NK-92 (cell line): ENCODE data around the gene ZNF236.
"Not testable (repeated sequence)": the region's sequence is repeated elsewhere in the genome, so short reads cannot be mapped to it uniquely, and the experiment has no call there.

Experiments used
- DNase-seq: peaks from one replicate; lab custom pipeline; 2025; ENCODE audit not compliant: unreplicated experiment; lab: John Stamatoyannopoulos, UW

Gene ZNF236

DNA sequence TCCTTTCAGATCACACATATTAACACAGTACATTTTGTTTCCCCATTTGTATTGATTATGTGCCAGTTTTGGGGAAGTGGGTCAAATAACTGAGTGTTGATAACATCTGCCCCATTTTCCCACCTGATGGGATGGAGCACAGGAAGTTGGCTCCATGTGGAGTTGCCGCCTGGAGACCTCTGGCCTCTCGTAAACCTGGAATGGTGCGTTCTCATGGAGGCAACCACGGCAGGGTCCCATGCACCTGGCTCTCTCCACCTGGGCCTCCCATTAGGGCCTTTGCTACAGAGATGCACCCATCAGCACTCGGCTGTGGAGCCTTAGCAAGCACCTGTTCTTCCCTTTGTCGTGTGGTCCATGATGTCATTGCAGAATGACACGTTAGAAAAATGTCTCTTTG lies 179.6 kb downstream of the ZNF236 start:
- no peak for DNase-seq

GRCh38 chr18:77002496-77002895 lies 180.1 kb downstream of the ZNF236 start:
- DNase-seq = no peak

DNA sequence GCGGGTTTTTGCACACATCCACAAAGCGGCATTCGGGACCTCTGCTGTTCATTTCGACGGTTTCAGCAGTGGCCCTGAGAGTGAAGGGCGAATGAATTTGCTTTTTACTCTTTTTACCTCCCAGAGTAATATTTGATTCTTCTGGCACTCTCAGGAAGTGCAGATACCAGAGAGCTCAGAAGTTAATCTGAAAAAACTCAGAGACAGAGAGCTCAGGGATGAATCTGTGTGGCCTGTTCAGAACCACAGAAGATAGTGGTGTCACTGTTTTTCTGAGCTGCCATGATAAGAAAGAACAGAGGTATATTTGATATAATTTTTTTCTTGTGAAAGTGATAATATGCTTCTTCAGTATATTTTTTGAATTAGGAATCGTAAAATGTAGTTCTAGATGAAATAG lies 181.0 kb downstream of the ZNF236 start:
- no peak for DNase-seq

DNA sequence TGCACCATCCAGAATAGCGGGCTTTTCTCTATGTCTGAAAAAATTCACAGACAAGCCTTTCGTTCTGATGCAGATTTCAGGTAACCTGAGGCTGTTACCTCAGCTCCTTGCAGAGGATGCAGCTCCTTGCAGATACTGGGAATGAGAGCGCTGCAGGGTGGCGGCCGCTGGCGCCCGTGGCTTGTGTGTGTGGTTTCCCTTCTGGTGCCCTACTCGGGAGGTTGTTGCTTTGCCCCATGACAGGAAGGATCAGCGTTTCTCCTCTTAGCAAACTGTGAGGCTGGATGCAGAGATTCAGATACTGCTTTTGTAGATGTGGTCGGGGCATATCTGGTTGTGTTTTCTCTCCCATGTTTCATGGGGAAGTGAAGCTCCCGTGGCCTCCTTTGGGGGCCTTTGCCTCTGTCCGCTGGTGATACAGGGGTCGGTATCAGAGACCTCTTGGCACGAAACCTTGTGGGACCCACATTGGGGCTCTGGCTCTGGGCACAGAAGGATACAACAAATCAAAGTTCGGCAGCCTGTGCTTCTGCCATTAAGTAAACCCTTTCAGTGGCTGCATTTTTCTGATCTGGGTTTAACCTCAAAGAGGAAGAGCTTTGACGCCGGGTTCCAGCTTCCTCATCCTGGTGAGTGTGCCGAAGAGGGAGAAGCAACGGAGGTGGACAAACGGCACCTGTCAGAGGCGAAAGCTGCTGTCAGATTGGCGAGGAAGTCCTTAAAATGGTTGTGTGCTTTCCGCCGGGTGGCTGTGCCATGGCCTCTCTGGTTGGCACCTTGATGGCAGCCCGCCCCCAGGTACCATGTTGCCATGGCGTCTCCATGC lies 182.4 kb downstream of the ZNF236 start:
- DNase-seq = no peak

- DNase-seq = no peak
These were observed 183.4 kb downstream of the ZNF236 start for GRCh38 chr18:77005651-77006195.

DNA sequence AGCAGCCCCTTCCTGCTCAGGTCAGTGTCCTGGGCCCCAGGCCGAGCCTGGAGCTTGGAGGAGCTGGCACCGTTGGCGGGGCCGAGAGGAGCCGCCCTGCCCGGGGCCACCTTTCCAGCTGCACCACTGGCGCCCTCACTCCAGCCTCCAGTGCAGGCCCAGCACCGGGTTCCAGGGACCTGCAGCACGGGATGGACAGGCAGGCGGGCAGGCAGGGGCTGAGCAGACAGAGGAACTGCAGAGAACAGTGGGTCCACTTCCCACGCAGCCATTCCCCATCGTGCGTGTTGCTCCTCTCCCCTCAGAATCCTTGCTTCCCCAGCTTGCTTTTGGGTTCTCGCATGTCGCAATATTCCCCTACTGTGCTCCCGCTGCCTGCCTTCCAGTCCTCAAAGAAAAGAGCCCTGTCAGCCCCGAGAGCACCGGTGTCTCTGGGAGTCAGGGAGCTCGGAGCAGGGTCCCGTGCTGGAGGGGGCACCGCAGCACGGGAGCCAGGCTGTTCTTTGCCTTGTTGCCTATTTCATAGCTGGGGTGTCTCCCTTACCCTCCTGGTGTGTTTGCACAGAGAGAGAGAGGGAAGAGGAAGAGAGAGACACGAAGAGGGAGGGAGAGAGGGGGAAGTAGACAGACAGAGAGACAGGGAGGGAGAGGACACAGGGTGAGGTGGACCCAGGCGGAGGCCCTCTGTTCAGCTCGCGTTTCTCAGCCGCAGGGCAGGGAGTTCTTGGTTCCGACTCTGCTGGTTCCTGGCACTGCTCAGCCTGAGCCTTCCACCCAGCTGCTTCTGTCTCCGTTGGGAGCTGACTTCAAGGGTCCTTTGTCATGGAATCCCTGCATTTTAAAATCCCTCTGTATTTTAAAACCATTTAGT lies 184.2 kb downstream of the ZNF236 start:
- DNase-seq = no peak

DNA sequence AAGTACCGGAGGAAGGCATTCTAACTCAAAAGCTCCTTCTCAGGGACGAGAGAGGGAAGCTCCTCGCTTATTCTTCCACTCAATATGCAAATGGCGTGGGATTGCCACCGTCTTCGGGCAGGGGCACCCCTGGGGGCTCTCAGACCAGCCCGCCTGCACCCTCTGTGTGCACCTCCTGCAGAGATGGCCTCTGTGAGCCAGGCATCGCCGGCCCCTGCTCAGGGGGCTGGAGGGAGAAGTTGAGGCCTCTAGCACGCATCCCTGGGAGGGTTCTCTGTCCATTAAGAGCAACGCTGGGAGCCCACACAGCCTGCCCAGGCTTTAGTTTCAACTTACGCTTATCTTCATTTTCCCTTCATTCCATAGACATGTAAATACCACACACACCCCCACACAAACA lies 184.9 kb downstream of the ZNF236 start:
- DNase-seq = no peak

DNA sequence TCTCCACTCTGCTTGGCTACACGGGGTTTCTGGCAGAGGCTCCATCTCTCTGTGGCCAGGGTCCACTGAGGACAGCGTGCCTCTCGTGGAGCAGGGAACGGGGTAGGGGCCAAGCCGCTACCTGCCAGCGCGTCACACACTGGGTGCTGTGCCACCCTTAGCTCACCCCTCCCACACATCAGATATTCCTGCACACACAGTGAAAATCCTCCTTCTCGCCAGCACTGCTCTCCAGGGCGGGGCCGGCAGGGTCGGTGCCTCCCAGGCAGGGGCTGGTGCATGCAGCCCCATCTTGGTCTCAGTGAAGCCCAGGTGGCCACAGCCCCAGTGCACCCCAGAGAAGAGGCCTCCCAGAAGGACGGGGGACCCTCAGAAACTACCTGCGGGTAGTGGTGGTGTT lies 185.6 kb downstream of the ZNF236 start:
- DNase-seq = no peak

- no peak for DNase-seq
These were observed 186.4 kb downstream of the ZNF236 start for GRCh38 chr18:77008576-77009315.

DNA sequence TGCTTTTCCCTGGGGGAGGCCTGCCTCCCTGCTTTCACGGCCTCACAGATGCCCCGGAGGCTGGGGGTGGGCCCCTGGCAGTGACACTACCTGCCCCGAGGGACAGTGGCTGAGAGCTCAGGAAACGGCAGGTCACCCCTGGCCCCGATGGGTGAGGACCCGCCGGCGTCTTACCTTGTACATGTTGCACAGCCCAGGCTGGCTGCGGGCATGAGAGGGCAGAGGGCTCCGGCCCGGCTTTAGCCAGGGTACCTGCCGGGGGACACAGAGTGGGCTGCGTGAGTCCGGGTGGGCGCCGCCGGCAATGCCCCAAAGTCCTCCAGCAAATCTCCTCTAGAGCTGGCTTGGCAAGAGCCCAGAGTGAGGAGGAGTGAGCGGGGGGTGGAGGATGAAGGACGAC lies 187.3 kb downstream of the ZNF236 start:
- DNase-seq = no peak

DNA sequence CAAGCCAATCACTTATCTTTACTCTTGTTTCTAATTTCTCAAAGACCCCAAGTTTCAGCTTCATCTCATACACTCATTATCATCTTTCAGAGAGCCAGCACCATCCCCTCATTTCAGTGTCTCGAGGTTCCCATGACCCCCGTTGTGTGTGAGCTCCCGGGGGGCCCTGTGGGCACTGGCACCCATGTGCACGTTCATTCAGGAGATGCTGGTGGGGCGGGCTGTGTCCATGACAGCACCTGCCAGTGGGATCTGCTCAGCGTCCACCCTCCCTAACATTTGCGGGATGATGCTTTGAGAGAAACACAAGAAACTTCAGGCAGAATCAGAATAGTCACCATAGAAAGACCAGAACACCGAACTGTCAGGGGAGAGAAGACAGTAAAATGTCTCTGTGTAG lies 189.8 kb downstream of the ZNF236 start:
- no peak for DNase-seq

DNA sequence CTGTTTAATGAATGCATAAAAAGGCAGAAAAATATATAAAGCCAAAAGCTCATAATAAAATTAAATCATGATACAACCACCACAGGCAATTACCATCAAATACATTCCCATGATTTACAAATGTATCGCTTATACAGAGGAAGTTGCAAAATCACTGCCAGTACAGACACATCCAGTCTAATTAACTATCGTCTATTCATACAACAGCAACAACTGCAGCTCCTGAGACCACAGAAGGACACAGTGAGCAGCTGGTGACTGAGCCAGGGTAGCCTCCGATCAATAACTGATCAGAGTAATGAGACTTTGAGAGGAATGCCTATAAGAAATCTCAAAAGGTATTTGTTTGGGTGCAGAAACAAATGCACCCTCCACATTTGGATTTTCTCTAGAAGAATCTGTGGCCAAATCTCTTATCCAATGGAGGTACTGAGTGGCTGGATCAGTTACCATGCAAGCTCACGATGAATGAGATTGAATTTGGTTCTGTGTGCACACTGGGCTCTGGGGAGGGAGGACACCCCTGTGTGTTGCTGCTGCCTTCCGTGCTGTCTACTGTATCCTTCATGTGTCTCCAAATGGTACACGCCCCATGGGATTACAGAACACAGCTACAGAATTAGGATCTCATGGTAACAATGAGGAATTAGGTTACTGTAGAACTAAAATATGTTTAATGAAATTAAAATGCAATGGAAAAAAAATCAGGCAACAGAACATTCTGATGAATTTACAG lies 190.6 kb downstream of the ZNF236 start:
- DNase-seq = no peak

DNA sequence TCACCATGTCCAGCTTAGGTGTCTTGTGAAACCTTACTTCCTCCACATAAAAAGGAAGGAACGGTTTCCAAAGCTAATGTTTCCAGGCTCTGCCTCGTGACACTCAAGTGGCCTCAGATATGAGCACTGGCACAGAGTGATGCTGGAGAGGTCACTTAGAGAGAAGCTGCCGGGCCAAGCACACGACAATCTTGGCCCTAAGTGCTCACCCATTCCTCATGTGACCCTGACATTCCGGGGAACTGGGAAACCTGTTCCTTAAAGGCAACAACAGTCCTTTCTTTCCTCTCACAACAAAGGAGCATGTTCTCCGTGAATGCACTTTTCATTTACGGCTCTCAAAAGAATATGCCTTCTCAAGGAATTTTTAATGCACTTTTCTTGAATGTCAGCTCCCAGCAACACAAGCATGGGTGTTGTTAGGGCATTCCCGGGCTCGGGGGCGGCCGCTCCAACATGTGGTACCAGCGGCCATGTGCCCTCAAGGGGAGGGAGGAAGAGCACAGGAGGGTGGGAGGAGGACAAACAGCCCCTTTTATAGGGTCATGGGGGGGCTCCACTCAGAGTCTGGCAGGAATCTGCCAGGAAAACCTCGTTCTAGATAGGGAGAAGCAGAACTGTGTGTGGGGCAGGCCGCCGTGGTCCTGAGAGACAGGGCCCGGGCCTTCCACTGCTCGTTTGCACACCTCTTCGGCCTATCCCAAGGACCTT lies 191.6 kb downstream of the ZNF236 start:
- no peak for DNase-seq

GRCh38 chr18:77014538-77014937 lies 192.2 kb downstream of the ZNF236 start:
- DNase-seq = no peak

GRCh38 chr18:77015169-77015568 lies 192.8 kb downstream of the ZNF236 start:
- DNase-seq = no peak

DNA sequence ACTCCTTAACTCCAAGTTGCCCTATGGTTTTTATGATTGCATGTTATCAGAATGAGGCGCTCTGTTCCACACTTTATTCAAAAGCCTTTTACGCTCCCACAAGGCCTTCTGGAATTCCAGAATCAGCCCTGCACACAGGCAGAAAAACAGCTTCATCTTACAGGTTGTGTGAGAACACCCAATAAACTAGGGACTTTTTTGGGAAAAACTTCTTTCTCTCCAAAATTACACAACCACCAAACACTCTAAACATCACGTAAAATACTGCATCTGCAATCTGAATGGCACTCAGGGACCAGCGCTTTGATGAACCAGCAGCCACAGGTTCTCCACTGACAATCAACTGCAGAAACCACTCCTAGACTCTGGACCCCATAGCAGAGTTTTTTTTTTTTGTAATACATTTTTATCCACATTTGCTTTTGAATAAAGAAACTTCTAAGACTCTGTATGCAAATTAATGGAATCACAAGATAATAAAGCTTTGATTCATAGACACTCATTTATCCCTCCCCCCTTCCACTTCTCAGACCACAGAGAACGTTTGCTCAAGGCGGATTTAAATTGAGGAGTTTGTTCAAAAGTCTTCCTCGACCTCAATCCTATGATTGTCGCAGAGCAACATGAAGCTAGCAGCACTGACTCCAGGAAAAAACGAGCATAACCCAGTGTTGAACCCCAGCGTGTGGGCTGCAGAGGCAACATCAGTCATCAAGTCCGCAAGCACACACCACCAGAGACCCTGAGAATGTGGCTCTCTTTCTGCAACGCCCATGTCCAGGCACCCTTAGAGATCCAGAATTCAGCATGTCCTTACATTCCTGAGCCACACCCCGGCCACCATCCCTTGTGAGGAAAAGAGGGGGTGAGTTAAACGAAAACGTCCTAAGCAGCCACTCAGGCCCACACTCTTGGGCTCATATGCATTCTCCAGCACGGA lies 193.7 kb downstream of the ZNF236 start:
- DNase-seq = no peak

- no peak for DNase-seq
These were observed 194.6 kb downstream of the ZNF236 start for GRCh38 chr18:77016936-77017335.

DNA sequence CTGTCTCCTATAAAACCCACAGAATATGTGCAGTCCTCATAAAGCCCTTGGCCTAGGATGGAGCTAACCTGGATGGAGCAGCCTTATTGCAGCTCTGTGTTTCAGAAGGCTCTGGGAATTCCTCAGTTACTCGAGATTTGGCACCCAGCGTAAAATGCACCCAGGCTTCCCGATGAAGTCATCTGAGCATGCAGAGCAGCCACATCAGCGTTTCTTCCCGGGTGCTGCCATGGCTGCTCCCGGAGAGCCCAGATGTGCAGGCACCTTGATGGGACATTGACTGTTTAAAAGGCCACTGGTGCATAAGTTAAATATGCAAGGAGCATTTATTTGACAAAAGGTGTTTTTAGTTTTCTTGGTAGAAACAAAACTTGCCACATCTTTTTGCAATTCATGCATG lies 195.0 kb downstream of the ZNF236 start:
- DNase-seq = no peak

DNA sequence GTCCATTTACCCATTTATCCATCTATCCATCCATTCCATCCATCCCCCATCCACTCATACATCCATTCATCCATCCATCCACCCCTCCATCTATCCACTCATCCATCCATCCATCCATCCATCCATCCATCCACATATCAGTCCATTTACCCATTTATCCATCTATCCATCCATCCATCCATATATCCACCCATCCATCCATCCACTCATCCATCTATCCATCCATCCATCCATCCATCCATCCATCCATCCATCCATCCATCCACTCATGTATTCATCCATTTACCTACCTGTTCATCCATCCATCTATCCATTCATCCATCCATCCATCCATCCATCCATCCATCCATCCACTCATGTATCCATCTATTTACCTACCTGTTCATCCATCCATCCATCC lies 196.3 kb downstream of the ZNF236 start:
- not testable (repeated sequence) for DNase-seq
